Uterus (tissue), 2 donors: ENCODE data around the gene FANCE.

ENCODE experiments used
- POLR2A ChIP-seq, 2 donors: fragments of 450-650 bp; IDR thresholded peaks; one replicate each; pipeline ENCODE4 v1.6.1; 2016; ENCODE audit warnings: antibody characterized with exemption in 2 of 2, mild to moderate bottlenecking in 1 of 2, moderate library complexity in 1 of 2
- TF ChIP-seq, protein P1 (sequence below), 4 experiments: fragments of 200-600 bp in 2 of 4; fragments of 450-650 bp in 2 of 4; sonication (generic) in 2 of 4; IDR thresholded peaks; one replicate each; pipeline ENCODE4 v1.5.1; 2016 to 2019; ENCODE audit warnings: antibody characterized with exemption in 4 of 4, mild to moderate bottlenecking in 2 of 4, moderate library complexity in 1 of 4

DNA sequence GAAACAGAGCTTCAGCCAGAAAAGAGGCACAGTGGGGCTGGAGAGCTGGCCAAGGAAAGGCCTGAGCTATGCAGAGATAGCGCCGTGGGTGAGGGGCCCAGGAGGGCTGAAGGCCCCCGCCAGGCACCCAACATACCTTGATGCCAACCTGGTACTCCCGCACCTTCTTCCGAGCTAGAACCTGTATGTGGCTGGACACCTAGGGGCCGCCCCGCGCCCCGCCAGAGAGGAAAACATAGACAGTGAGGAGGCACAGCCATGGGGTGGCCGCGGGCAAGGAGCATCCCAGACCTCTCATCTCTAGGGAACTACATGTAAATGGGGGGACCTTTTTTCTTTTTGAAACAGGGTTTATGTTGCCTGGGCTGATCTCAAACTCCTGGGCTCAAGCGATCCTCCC, 28.0 kb downstream of the FANCE start:
- TF ChIP-seq, protein P1, sequence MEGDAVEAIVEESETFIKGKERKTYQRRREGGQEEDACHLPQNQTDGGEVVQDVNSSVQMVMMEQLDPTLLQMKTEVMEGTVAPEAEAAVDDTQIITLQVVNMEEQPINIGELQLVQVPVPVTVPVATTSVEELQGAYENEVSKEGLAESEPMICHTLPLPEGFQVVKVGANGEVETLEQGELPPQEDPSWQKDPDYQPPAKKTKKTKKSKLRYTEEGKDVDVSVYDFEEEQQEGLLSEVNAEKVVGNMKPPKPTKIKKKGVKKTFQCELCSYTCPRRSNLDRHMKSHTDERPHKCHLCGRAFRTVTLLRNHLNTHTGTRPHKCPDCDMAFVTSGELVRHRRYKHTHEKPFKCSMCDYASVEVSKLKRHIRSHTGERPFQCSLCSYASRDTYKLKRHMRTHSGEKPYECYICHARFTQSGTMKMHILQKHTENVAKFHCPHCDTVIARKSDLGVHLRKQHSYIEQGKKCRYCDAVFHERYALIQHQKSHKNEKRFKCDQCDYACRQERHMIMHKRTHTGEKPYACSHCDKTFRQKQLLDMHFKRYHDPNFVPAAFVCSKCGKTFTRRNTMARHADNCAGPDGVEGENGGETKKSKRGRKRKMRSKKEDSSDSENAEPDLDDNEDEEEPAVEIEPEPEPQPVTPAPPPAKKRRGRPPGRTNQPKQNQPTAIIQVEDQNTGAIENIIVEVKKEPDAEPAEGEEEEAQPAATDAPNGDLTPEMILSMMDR (IDR thresholded peaks at IDR 0.05) = no peak
- TF ChIP-seq POLR2A (IDR thresholded peaks at IDR 0.05) = no peak
